GM18502 (cell line): ENCODE data around the gene SS18.
A peak's percentile ranks its signal among the peaks of the same experiment; 100 is the strongest.

Experiments
- ATAC-seq: cut with Tn5 transposase; IDR thresholded peaks from one replicate; pipeline ENCODE4 v1.9.1; 2021; ENCODE audit warnings: mild to moderate bottlenecking; ENCODE audit not compliant: unreplicated experiment, poor library complexity

Gene SS18

DNA sequence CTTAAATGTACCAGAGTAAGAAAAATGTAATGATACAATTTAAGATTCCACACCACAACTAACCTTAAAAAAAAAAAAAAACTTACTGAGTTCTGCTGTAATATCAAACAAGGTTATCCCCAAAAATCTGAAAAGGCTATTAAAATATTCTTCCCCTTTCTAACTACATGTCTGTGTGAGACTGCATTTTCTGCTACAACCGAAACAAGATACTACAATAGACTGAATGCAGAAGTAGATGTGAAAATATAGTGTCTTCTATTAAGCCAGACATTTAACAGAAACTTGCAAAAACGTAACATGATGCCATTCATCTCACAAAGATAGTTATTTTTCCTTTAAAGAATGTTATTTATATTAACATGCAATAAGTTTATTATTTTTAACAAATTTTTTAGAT lies 16.2 kb downstream of the SS18 start:
- ATAC-seq, result no peak

GRCh38 chr18:26073758-26074157 lies 16.7 kb downstream of the SS18 start:
- ATAC-seq, result no peak

DNA sequence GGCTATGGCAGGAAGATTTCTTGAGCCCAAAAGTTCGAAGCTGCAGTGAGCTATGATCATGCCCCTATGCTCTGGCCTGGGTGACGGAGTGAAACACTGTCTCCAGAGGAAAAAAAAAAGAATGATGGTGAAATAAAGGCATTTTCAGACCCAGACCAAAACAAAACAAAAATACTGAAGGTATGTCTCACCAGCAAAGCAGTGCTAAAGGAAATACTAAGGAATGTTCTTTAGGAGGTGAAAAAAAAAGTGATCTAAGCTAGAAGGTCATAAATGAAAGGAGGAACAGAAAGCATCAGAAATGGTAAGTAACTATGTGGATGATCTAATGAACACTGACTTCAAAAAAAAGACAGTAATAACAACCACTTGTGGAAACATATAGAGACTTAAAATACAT lies 18.7 kb downstream of the SS18 start:
- ATAC-seq, result no peak

- ATAC-seq, result no peak
These were observed 19.4 kb downstream of the SS18 start for GRCh38 chr18:26071020-26071419.

- no peak for ATAC-seq
These were observed 31.1 kb downstream of the SS18 start for GRCh38 chr18:26059357-26059756.

DNA sequence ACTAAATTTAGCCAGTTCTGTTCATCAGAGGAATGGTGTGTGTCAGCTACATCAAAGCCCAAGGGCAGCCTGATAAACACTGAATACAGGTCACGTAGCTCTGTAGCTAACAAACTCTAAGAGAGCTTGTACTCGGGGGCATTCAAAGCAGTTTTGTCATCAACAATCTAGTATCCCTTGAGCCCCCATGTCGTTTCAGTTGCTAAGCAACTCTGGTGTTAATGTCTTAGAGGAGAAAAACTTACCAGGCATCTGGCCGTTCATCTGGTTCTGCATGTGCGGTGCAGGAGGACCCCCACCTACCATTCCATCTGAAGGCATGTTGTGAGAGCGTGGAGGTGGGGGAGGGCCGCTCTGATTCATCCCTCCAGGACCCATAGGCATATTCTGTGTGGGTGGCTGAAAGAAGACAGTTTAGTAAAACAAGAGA lies 33.1 kb downstream of the SS18 start:
- ATAC-seq, result no peak

DNA sequence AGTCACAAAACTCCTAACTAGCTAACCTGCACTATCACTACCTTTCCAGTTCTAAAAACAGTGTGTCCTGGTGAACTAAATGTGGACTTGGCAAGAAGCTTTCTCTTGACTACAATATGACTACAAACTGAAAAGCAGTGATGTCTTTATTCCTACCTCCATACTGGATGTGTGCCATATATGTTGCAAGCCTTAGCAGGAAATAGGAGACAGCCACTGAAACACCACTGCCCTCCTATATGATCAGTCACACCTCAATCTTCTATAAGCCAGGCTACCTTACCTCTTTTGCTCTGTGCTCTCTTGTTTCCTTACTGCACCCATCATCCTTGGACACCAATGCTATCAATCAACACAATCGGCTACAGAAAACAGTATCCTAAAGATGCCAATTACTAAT lies 34.1 kb downstream of the SS18 start:
- no peak for ATAC-seq

- no peak for ATAC-seq
These were observed 37.9 kb downstream of the SS18 start for GRCh38 chr18:26052505-26052904.

- ATAC-seq, result no peak
These were observed 38.6 kb downstream of the SS18 start for GRCh38 chr18:26051843-26052242.

GRCh38 chr18:26046419-26047077 lies 43.9 kb downstream of the SS18 start:
- ATAC-seq, result no peak

DNA sequence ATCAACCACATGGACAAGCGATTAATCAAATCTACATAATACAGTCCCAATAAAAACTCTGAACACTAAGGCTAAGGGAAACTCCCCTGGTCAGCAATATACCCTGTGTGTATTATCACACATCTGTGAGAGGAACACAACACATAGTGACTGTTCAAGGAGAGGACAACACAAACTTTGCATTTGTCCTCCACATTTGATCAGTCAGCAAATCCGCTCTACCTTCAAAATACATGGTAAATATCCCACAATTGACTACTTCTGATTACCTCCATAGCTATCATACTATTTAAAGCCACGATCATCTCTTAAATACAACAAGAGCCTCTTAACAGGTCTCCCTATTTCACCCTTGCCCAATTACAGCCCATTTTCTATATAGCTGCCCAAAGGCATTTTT lies 45.6 kb downstream of the SS18 start:
- ATAC-seq, result no peak

GRCh38 chr18:26040051-26040656 lies 50.3 kb downstream of the SS18 start:
- ATAC-seq, result no peak

GRCh38 chr18:26039203-26039602 lies 51.2 kb downstream of the SS18 start:
- no peak for ATAC-seq

DNA sequence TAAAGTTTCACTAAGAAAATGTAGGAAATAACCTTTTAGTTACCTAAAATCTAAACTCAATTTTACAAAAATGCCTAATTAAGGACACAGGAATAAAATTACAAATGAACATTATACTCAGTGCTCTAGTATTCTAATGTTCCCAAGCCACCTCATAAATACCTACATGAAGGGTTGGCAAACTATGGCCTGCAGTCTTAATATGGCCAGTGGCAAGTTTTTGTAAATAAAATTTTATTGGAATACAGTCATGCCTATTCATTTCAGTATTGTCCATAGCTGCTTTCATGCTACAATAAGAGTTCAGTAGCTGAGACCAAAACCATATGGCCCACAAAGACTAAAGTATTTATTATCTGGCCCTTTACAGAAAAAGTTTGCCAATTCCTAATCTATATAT lies 53.8 kb downstream of the SS18 start:
- no peak for ATAC-seq

- ATAC-seq, result no peak
These were observed 55.4 kb downstream of the SS18 start for GRCh38 chr18:26034850-26035497.

DNA sequence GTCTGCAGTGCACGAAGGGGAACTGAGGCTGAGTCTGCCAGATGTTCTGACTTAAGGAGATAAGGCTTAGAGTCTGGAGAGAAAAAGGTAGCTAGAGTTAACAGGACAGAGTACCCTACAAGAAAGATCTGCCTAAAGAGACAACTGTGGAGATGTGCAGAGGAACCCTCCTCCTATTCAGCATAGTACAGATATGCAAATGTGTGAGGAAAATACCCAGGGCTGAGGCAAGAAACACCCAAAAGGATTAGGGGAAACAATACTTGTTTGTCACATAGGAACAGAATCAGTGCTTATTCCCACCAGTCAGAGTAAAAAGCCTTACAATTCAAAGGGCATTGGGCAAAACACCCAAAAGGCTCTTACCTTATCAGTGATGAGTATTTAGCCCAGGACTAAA lies 67.8 kb downstream of the SS18 start:
- ATAC-seq, result peak; percentile 56

- no peak for ATAC-seq
These were observed 69.2 kb downstream of the SS18 start for GRCh38 chr18:26021061-26021754.

GRCh38 chr18:26017929-26018328 lies 72.5 kb downstream of the SS18 start:
- ATAC-seq, result no peak

- ATAC-seq, result no peak
These were observed 76.0 kb downstream of the SS18 start for GRCh38 chr18:26014462-26014861.

GRCh38 chr18:26008619-26009018 lies 81.8 kb downstream of the SS18 start:
- ATAC-seq, result no peak

DNA sequence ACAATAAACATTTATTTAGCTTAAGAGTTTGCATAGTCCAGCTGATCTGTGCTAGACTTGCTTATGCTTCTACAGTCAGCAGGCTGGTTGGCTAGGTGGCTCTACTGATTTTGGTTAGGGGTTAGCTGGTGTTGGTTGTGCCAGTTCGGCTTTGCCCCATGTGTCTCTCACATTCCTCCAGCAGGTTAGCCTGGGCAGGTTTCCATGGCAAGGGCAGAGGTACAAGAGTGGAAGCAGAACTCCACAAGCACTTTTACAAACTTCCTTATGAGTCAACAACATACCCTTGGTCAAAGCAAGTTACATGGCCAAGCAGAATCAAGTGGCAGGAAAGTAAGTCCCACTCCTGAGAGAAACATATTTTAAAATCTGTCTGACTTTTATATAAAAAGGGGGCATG lies 82.3 kb downstream of the SS18 start:
- no peak for ATAC-seq
